ENCODE results near the gene ARMH1.
A peak's percentile ranks its signal among the peaks of the same experiment; 100 is the strongest.

The ARMH1 gene

DNA sequence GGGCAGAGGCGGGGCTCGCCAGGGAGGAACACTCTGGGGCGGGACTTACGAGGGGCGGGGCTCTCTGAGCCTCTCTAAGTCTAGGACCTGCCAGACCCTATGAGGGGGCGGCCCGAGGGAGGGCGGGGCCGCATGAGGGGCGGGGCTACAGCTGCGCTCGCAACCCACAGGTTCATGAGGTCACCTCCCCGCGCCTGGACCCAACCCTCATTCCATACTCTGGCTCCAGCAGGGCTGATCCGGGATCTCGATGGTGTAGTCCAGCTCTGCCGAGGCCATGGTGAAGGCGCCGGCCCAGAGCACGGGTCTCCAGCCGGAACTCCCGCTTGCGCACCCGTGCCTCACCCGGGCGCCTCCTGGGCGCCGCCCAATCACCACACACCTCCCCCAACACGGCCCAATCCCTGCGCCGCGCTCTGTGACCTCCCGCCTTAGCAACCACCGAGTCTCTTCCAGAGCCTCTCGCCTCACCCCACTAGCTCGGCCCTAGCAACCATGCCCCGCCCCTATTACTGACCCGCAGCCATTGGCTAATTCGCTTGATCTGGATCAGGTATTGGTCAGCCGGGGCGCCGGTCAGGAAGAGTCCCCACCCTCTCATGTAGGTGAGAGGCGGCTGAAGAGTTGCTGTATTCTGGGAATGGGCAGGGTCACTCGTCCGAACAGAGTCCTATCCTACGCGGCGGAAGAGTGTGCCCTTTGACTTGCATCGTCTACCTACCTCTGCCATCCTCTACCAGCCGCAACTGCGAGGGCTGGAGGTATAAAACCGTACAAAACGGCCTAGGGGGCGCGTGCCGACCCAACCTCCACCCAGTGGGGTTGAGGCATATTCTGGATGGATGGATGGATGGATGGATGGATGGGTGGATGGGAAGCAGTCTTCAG, at the start of gene ARMH1, which contains the start of gene TMEM53:
TSS of gene ARMH1 (plus strand) at position 602 of the 888 bp plus-strand sequence. CDS start 14,984 bp downstream, outside the sequence.
TSS of gene TMEM53 (minus strand) at position 369 of the 888 bp plus-strand sequence. CDS start at position 279, 90 bp downstream.
- peak; percentile 99 for DNase-seq (ENCODE audit: low spot score)
- TF ChIP-seq, protein P1, sequence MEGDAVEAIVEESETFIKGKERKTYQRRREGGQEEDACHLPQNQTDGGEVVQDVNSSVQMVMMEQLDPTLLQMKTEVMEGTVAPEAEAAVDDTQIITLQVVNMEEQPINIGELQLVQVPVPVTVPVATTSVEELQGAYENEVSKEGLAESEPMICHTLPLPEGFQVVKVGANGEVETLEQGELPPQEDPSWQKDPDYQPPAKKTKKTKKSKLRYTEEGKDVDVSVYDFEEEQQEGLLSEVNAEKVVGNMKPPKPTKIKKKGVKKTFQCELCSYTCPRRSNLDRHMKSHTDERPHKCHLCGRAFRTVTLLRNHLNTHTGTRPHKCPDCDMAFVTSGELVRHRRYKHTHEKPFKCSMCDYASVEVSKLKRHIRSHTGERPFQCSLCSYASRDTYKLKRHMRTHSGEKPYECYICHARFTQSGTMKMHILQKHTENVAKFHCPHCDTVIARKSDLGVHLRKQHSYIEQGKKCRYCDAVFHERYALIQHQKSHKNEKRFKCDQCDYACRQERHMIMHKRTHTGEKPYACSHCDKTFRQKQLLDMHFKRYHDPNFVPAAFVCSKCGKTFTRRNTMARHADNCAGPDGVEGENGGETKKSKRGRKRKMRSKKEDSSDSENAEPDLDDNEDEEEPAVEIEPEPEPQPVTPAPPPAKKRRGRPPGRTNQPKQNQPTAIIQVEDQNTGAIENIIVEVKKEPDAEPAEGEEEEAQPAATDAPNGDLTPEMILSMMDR (conservative IDR thresholded peaks at IDR 0.05; ENCODE audit: low read depth) = no peak
- H3K27ac ChIP-seq = peak within 1 kb of the TSS; percentile 93
- ChIA-PET POLR2A (ENCODE audit: low non-redundant PET) (interaction anchor here (0.5 to 0.6 kb wide), 5 partner anchors 9 to 146 kb away, joined by 3 to 6 read pairs (median 3); no protein-coding TSS in a partner anchor), CTCF (interaction anchor here (0.6 to 0.8 kb wide), 2 partner anchors 22 to 639 kb away, joined by 3 to 4 read pairs; no protein-coding TSS in a partner anchor)

DNA sequence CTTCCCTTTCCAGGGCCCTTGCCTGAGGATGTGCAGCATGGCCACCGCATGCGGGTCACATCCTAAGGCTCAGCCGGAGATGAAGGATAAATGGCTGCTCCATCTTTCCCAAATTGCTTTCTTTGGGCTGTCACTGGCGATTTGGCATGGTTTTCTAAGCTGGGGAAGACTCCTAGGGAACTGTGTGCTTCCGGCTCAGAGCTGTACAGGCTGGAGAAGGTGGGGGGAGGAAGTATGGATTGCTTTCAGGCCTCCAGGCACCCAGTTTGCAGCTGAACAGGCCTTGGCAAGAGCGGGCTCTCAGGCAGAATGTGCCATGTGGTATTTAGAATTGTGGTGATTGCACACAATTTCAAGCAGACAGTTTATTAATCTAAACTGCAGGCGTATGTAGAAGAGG, 49.2 kb upstream of the ARMH1 start:
- no peak overlapping the region for H3K27ac ChIP-seq
- TF ChIP-seq, protein P1 (conservative IDR thresholded peaks at IDR 0.05; ENCODE audit: low read depth) = no peak
- POLR2A ChIA-PET (ENCODE audit: low non-redundant PET) = no interaction called here
- CTCF ChIA-PET = no interaction called here
- no peak for DNase-seq (ENCODE audit: low spot score)

DNA sequence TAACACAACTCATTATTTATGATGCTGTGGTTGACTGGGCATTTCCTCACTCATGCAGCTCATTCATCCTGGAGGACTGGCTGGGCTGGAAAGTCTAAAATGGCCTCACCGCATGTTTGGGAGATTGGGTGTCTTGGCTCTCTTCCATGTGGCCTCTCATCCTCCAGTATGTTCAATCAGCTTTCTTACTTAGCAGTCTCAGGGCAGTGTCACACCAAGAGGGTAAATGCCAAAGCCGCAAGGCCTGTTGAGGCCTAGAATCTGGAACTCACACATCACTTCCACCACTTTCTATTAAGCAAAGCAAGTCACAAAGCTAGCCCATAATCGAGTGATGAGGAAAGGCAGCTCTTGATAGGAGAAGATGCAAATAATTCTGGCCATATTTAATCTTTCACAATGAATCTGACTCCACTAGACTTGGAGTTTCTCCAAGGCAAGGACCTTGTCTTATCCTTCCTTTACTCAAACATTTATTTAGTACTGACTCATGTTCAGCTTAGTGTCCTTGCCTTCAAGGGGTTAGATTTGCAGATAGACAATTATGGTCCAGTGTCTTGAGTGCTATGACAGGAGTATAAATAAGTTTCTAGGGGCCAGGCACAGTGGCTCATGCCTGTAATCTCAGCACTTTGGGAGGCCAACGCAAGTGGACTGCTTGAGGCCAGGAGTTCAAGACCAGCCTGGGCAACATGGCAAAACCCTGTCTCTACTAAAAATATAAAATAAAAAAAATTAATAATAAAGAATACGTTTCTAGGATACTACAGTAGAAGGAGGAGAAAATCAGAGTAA, 45.4 kb upstream of the ARMH1 start:
- CTCF ChIA-PET = no interaction called here
- no peak for DNase-seq (ENCODE audit: low spot score)
- POLR2A ChIA-PET (ENCODE audit: low non-redundant PET) = no interaction called here
- H3K27ac ChIP-seq = no peak overlapping the region
- TF ChIP-seq, protein P1 (conservative IDR thresholded peaks at IDR 0.05; ENCODE audit: low read depth) = no peak

DNA sequence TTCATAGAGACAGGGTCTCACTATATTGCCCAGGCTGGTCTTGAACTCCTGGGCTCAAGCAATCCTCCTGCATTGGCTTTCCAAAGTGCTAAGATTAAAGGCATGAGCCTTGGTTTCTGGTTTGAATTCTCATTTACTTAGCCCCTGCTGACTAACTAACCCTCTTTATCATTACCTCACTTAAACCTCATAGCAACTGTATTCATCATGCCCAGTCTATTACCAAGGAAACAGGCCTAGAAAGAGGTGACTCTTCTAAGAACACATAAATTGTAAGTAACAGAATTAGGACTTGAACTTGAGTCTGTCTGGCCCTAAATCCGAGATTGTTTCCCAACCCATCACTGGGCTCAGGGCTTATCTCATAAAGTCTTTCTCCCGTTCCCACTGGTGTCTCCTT, 44.4 kb upstream of the ARMH1 start:
- POLR2A ChIA-PET (ENCODE audit: low non-redundant PET) = no interaction called here
- DNase-seq (ENCODE audit: low spot score) = no peak
- CTCF ChIA-PET = no interaction called here
- TF ChIP-seq, protein P1 (conservative IDR thresholded peaks at IDR 0.05; ENCODE audit: low read depth) = no peak
- H3K27ac ChIP-seq = no peak overlapping the region

DNA sequence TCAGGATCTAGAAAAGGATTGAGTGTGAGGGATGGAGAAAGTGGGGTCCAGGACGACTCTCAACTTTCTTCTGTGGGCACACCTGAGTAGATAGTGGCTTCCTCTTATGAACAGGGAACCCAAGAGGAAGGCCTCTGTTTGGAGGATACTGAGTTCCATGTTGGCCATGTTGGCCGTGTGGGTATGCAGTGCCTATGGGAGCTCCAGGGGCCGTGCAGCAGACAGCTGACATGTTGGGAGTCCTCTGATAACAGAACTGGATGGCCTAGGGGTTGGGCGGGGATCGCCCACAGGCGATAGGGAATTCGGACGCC, 43.2 kb upstream of the ARMH1 start:
- POLR2A ChIA-PET (ENCODE audit: low non-redundant PET) = interaction anchor here (0.5 to 1.2 kb wide), 3 partner anchors 21 to 98 kb away, joined by 3 to 7 read pairs (median 5); no protein-coding TSS in a partner anchor
- CTCF ChIA-PET = interaction anchor here (1.0 kb wide), 1 partner anchor 414 kb away, joined by 3 read pairs; no protein-coding TSS in a partner anchor
- TF ChIP-seq, protein P1 (conservative IDR thresholded peaks at IDR 0.05; ENCODE audit: low read depth) = no peak
- no peak for DNase-seq (ENCODE audit: low spot score)
- H3K27ac ChIP-seq = peak overlapping the region; percentile 97

Data from RWPE1 (cell line).